Neutrophil (primary cell): ENCODE results near the gene TFCP2L1.

Experiments used
- H3K27ac ChIP-seq: fragments of 200-600 bp; sonication (generic); 2 replicates; pipeline ENCODE4 v1.5.1; 2016; ENCODE audit warnings: mild to moderate bottlenecking, moderate library complexity
- H3K27me3 ChIP-seq: fragments of 200-600 bp; sonication (generic); 2 replicates; pipeline ENCODE4 v1.6.0; 2016; ENCODE audit warnings: mild to moderate bottlenecking
- H3K36me3 ChIP-seq: fragments of 200-600 bp; sonication (generic); 2 replicates; pipeline ENCODE4 v1.5.1; 2017
- H3K4me1 ChIP-seq, 2 experiments: fragments of 200-600 bp in 1 of 2; sonication (generic) in 1 of 2; 1 replicate in 1 of 2; 2 replicates in 1 of 2; pipeline versions ENCODE4 v1.5.1 to v1.6.1; 2013 to 2016; ENCODE audit warnings: low read depth in 1 of 2, low read length in 1 of 2, mild to moderate bottlenecking in 1 of 2, moderate library complexity in 1 of 2; ENCODE audit not compliant: control insufficient read depth in 1 of 2, insufficient read depth in 1 of 2
- H3K4me3 ChIP-seq, 2 experiments: fragments of 200-600 bp in 1 of 2; sonication (generic) in 1 of 2; 1 replicate in 1 of 2; 2 replicates in 1 of 2; pipeline ENCODE4 v1.5.1; 2013 to 2016; ENCODE audit warnings: low read depth in 1 of 2, low read length in 1 of 2, mild to moderate bottlenecking in 1 of 2, moderate library complexity in 1 of 2
- H3K9me3 ChIP-seq: fragments of 200-600 bp; sonication (generic); 2 replicates; pipeline ENCODE4 v1.5.1; 2016
- TF ChIP-seq, protein P1 (sequence below): fragments of 200-600 bp; sonication (generic); IDR thresholded peaks from 2 replicates; pipeline ENCODE4 v1.5.1; 2016; ENCODE audit warnings: antibody characterized with exemption

TFCP2L1 gene

DNA sequence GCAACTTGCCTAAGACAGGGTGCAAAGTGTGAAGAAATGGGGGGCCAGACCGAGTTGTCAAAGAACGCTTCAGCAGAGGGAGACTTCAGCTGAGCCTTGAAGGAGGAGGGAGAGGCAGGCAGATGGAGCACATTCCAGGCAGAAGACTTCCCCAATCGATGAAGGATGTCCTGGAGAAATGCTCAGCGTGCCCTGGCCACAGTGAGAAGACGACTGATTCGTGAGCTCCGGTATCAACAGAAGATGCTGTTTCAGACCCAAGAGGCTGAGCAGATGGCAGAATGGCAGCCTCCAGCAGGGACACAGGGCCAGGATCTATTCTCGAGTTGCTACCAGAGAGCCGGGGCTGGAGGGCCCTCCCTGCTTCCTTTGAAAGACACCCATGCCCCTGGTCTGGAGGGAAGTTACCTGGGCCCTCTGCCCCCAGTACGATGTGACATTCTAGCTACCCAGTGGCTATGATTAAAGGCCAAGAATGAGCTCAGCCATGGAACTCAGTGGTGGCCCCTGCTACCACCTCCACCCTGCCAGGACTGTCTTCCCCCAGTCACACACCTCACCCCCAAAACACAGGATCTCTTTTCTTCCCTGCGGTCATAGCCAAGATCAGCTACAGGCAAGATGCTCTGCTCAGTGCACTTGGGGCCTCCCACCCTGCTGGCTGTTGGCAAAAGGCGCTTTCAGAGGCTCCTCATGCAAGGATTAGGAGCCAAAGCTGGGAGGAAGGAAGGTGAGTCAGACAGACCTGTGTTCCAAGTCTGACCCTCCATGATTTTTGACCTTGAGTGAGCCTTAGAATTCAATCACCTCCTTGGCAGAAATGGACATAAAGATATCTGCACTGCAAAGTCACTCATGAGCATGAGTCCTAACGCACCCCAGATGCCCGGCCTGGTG, 84.3 kb downstream of the TFCP2L1 start:
- Histone ChIP-seq H3K4me3 (no peak overlapping the region), H3K27me3 (no peaks in the 10 kb centered on the region), H3K9me3 (no peaks in the 10 kb centered on the region), H3K27ac (no peak overlapping the region), H3K36me3 (no peaks in the 10 kb centered on the region), H3K4me1 (peaks cover 58 to 81% of the 10 kb centered on the region in 2 experiments)
- TF ChIP-seq, protein P1, sequence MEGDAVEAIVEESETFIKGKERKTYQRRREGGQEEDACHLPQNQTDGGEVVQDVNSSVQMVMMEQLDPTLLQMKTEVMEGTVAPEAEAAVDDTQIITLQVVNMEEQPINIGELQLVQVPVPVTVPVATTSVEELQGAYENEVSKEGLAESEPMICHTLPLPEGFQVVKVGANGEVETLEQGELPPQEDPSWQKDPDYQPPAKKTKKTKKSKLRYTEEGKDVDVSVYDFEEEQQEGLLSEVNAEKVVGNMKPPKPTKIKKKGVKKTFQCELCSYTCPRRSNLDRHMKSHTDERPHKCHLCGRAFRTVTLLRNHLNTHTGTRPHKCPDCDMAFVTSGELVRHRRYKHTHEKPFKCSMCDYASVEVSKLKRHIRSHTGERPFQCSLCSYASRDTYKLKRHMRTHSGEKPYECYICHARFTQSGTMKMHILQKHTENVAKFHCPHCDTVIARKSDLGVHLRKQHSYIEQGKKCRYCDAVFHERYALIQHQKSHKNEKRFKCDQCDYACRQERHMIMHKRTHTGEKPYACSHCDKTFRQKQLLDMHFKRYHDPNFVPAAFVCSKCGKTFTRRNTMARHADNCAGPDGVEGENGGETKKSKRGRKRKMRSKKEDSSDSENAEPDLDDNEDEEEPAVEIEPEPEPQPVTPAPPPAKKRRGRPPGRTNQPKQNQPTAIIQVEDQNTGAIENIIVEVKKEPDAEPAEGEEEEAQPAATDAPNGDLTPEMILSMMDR = no peak

DNA sequence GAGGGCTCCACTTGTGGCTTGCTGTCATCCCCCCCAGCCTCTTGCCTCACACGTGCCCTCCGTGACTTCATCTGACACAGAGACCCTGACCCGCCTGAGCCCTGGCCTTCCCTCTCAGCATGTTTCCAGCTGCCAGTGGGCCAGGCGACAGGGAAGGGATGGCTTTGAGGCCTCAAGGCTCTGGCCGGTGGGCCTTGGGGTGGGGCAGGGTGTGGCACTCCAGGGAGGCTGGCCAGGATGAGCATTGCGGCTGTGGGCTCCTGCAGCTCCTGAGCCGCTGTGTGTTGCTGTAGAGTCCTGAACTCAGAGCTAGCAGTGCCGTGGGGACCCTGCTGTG, 85.0 kb downstream of the TFCP2L1 start:
- Histone ChIP-seq H3K36me3 (no peaks in the 10 kb centered on the region), H3K4me3 (no peak overlapping the region), H3K27ac (no peak overlapping the region), H3K9me3 (no peaks in the 10 kb centered on the region), H3K27me3 (no peaks in the 10 kb centered on the region), H3K4me1 (peaks cover 64 to 88% of the 10 kb centered on the region in 2 experiments)
- TF ChIP-seq, protein P1 = no peak

DNA sequence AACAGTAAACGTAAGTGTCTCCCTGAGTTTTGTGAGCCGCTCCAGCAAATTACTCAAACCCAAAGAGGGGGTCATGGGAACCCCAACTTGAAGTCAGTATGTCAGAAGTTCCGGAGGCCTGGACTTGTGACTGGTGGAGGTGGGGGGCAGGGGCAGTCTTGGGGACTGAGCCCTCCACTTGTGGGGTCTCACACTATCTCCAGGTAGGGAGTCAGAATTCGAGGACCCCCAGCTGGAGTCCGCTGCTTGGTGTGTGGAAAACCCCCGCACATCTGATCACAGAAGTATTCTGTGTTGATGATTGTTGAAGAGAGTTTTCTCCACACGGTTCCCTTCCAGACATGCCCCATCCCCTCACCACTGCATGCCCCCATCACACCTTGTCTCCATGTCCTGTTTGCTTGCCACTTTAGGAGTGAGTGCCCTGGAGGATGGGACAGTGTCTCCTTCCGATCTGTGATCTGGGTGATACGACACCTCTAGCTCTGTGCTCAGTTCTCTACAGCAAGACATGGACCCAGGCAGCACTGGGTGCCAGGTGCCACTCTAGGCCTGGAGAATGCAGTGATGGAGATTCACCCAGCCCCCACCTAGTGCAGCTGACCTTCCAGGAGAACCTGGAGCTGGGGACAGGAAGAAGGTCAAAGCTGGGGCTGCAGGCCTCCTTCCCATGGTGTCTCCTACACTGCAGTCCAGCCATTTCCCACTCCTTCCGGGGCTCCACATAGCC, 85.6 kb downstream of the TFCP2L1 start:
- Histone ChIP-seq H3K27ac (no peak overlapping the region), H3K4me3 (peak overlapping the region in 1 of 2 experiments; percentile 4), H3K4me1 (peaks cover 70 to 93% of the 10 kb centered on the region in 2 experiments), H3K27me3 (no peaks in the 10 kb centered on the region), H3K36me3 (no peaks in the 10 kb centered on the region), H3K9me3 (no peaks in the 10 kb centered on the region)
- TF ChIP-seq, protein P1 = no peak

DNA sequence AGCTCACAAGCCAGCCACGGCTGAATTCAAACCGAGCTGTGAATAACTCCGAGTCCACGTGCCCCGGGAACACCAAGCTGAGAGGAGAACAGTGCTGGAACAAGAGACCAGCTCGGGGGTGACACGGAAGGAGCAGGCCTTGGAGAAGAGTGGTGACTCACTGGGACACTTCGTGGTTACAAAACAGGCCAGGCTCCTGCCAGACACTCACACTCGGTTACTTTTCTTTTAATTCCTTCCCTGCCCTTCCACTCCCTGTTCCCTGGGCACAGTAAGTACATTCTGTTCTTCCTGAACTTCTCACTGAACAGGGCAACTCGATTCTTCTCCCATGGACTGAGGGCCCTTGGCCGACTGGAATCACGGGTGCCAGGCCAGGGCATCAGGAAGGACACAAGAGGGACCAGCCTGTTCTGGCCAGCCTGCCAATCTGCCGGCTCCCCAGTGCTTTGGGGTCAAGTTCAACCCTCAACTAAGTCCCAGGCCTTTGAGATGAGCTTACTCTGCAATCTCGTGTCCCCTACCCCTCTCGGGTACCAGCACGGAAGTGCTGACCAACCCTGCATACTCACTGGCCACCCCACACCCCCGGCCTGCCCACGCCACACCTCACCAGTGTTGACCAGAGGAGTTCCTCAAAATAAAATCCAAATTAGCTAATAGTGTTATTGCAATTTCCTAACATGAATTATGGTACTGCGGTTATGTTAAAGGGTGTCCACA, 87.5 kb downstream of the TFCP2L1 start:
- TF ChIP-seq, protein P1 = no peak
- Histone ChIP-seq H3K9me3 (no peaks in the 10 kb centered on the region), H3K4me1 (peaks cover 64 to 80% of the 10 kb centered on the region in 2 experiments), H3K4me3 (peak overlapping the region in 1 of 2 experiments; percentile 26), H3K27me3 (no peaks in the 10 kb centered on the region), H3K36me3 (no peaks in the 10 kb centered on the region), H3K27ac (peak overlapping the region; percentile 87)

DNA sequence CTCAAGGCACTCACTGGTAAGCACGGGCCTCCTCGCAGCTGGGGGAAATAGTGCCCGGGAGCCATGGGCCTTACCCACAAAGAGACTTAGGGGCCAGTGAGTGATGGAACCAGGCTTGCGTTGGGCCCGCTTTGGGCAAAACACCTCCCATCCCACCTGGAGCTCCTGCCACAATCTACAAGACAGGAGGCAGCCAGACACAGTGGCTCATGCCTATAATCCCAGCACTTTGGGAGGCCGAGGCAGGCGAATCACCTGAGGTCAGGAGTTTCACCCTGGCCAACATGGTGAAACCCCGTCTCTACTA, 88.2 kb downstream of the TFCP2L1 start:
- H3K27me3 ChIP-seq = no peaks in the 10 kb centered on the region
- H3K9me3 ChIP-seq = no peaks in the 10 kb centered on the region
- no peak overlapping the region for H3K4me3 ChIP-seq
- no peaks in the 10 kb centered on the region for H3K36me3 ChIP-seq
- TF ChIP-seq, protein P1 = no peak
- peak overlapping the region; percentile 87 for H3K27ac ChIP-seq
- H3K4me1 ChIP-seq = peaks cover 64 to 76% of the 10 kb centered on the region in 2 experiments
